ENCODE results near the gene KRT6B.

DNA sequence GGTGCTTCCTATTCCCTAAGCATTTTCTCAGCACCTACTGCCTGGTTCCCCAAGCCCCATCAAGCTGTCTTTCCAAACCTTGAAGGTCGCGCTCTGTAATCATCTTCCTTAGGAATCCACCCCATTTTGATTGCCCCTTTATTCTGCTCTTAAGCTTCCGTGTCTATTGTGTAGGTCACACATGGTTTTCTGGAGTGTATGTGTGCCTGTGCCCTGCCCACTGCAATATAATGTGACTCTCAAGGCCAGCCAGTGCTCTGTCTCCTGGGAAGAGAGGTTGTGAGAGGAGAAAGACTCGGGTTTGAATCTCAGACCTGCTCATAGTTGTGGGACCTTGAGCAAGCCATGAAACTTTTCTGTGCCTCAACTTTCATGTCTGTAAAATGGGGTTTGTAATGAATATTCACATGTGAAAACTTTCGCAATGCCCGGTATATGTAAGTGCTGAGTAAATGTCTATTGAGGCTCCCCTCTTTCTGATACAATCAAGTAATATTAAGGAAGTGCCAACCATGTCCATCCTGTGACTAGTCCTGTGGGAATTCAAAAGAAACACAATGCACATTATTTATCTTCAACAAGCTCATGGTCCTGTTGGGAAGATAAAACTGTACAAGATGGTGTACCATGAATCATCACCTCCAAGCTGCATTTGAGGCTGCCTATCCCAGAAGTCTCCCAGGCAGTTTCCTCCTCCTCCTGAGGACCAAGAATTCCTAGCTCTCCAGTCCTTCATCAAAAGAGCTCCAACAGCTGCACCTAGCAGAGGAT, 17.0 kb downstream of the KRT6B start:
- TF ChIP-seq POLR2A (IDR thresholded peaks at IDR 0.05), result no peak
- TF ChIP-seq, protein P1, sequence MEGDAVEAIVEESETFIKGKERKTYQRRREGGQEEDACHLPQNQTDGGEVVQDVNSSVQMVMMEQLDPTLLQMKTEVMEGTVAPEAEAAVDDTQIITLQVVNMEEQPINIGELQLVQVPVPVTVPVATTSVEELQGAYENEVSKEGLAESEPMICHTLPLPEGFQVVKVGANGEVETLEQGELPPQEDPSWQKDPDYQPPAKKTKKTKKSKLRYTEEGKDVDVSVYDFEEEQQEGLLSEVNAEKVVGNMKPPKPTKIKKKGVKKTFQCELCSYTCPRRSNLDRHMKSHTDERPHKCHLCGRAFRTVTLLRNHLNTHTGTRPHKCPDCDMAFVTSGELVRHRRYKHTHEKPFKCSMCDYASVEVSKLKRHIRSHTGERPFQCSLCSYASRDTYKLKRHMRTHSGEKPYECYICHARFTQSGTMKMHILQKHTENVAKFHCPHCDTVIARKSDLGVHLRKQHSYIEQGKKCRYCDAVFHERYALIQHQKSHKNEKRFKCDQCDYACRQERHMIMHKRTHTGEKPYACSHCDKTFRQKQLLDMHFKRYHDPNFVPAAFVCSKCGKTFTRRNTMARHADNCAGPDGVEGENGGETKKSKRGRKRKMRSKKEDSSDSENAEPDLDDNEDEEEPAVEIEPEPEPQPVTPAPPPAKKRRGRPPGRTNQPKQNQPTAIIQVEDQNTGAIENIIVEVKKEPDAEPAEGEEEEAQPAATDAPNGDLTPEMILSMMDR (IDR thresholded peaks at IDR 0.05), result no peak
